ENCODE measurements around the gene GNAQ. TPM values are rescaled to one million over a fixed set of nuclear protein-coding genes. Genes with fewer than 3 reads are reported as not detected.

Gene GNAQ
- total RNA-seq, 2 donors from 2014 or later, result 57.1 to 68.1 TPM

GRCh38 chr9:78005231-78006002 lies 26.2 kb downstream of the GNAQ start:
- H3K27me3 Mint-ChIP-seq, result no peaks in the 10 kb centered on the region
- peaks cover 54% of the 10 kb centered on the region for H3K4me1 Mint-ChIP-seq
- DNase-seq (no peak), ATAC-seq (no peak)
- H3K4me3 Mint-ChIP-seq, result no peak overlapping the region
- H3K27ac Mint-ChIP-seq, result no peak overlapping the region
- peaks cover 4% of the 10 kb centered on the region for H3K36me3 Mint-ChIP-seq (ENCODE audit: low read depth)
- no peaks in the 10 kb centered on the region for H3K9me3 ChIP-seq (ENCODE audit: control insufficient read depth, low read length, poor library complexity, severe bottlenecking)

GRCh38 chr9:78004478-78005229 lies 27.0 kb downstream of the GNAQ start:
- peak; percentile 56 for ATAC-seq
- no peak for DNase-seq
- H3K9me3 ChIP-seq (ENCODE audit: control insufficient read depth, low read length, poor library complexity, severe bottlenecking), result no peaks in the 10 kb centered on the region
- Mint-ChIP-seq H3K4me3 (no peak overlapping the region), H3K36me3 (ENCODE audit: low read depth) (peaks cover 4% of the 10 kb centered on the region), H3K27ac (no peak overlapping the region), H3K4me1 (peaks cover 46% of the 10 kb centered on the region), H3K27me3 (no peaks in the 10 kb centered on the region)

DNA sequence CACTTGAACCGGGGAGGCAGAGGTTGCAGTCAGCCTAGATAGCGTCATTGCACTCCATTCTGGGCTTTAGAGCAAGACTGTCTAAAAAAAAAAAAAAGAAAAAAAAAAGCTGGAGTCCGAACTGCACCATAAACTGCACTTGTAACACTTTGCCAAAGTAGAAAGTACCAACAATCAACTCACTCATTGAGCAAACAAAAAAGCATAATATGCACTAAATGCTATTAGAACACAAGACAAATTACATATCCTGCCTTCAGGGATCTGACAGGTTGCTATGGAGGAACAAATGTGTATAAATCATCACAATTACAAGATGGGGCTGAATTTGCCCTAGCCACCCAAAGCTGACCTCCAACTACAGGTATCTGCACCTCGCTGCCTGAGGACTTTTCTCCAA lies 27.9 kb downstream of the GNAQ start:
- Mint-ChIP-seq H3K27ac (peak overlapping the region; percentile 88), H3K4me3 (no peak overlapping the region), H3K36me3 (ENCODE audit: low read depth) (peaks cover 4% of the 10 kb centered on the region), H3K27me3 (no peaks in the 10 kb centered on the region), H3K4me1 (peaks cover 45% of the 10 kb centered on the region)
- ATAC-seq (no peak), DNase-seq (no peak)
- no peaks in the 10 kb centered on the region for H3K9me3 ChIP-seq (ENCODE audit: control insufficient read depth, low read length, poor library complexity, severe bottlenecking)

GRCh38 chr9:78001946-78002731 lies 29.5 kb downstream of the GNAQ start:
- ATAC-seq, result peak; percentile 68
- DNase-seq, result no peak
- no peak overlapping the region for H3K4me3 Mint-ChIP-seq
- no peaks in the 10 kb centered on the region for H3K27me3 Mint-ChIP-seq
- no peaks in the 10 kb centered on the region for H3K9me3 ChIP-seq (ENCODE audit: control insufficient read depth, low read length, poor library complexity, severe bottlenecking)
- H3K36me3 Mint-ChIP-seq (ENCODE audit: low read depth), result peaks cover 4% of the 10 kb centered on the region
- peaks cover 50% of the 10 kb centered on the region for H3K4me1 Mint-ChIP-seq
- peak overlapping the region; percentile 88 for H3K27ac Mint-ChIP-seq

- peaks cover 4% of the 10 kb centered on the region for H3K36me3 Mint-ChIP-seq (ENCODE audit: low read depth)
- no peak overlapping the region for H3K27ac Mint-ChIP-seq
- H3K4me1 Mint-ChIP-seq, result peaks cover 43% of the 10 kb centered on the region
- no peak for ATAC-seq
- no peaks in the 10 kb centered on the region for H3K9me3 ChIP-seq (ENCODE audit: control insufficient read depth, low read length, poor library complexity, severe bottlenecking)
- H3K27me3 Mint-ChIP-seq, result no peaks in the 10 kb centered on the region
- H3K4me3 Mint-ChIP-seq, result no peak overlapping the region
- DNase-seq, result no peak
These were observed 31.4 kb downstream of the GNAQ start for GRCh38 chr9:78000221-78000620.

DNA sequence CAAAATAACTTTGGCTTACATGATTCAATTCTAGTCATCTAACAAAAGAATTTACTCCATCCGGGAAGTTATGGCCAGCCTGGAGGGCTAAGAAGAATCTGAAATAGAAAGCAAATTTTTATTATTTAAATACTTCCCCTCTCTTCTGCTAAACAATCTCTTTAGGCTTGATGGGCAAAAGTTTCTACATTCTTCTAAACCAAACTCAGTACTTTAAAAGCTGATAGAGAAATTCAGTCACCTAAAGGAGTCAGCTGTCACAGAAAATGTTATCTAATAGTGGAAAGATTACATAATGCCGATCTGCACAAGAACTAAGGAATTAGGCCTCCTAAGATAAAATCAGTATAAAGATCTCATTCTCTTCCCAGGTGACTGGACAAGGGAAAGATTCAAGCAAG lies 32.4 kb downstream of the GNAQ start:
- DNase-seq (no peak), ATAC-seq (no peak)
- H3K4me1 Mint-ChIP-seq, result peaks cover 45% of the 10 kb centered on the region
- peak overlapping the region; percentile 29 for H3K27ac Mint-ChIP-seq
- H3K36me3 Mint-ChIP-seq (ENCODE audit: low read depth), result peaks cover 3% of the 10 kb centered on the region
- H3K4me3 Mint-ChIP-seq, result no peak overlapping the region
- no peaks in the 10 kb centered on the region for H3K9me3 ChIP-seq (ENCODE audit: control insufficient read depth, low read length, poor library complexity, severe bottlenecking)
- H3K27me3 Mint-ChIP-seq, result no peaks in the 10 kb centered on the region

- H3K4me3 Mint-ChIP-seq, result no peak overlapping the region
- H3K27ac Mint-ChIP-seq, result peak overlapping the region; percentile 39
These were observed 33.9 kb downstream of the GNAQ start for GRCh38 chr9:77997611-77998284.

DNA sequence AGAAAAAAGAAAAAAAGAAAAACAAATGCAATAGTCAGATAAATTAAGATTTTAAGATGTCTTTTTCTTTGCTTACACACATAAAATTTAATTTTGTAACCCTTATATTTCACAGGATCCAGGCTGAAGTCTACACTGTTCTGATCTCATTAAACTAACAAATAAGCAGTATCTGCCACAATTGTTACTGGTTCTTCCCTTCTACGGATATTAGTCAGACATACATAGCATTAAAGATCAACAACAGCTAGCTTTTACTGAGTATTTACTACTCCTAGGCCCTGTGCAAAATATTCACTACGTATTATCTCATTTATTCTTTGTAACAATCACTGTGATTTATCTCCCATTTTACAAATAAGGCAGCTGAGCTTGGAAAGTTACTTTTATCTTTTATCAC lies 34.9 kb downstream of the GNAQ start:
- Mint-ChIP-seq H3K27me3 (no peaks in the 10 kb centered on the region), H3K4me3 (no peak overlapping the region), H3K36me3 (ENCODE audit: low read depth) (peaks cover 3% of the 10 kb centered on the region), H3K27ac (no peak overlapping the region), H3K4me1 (peaks cover 31% of the 10 kb centered on the region)
- ATAC-seq (no peak), DNase-seq (no peak)
- H3K9me3 ChIP-seq (ENCODE audit: control insufficient read depth, low read length, poor library complexity, severe bottlenecking), result no peaks in the 10 kb centered on the region

More at GRCh38 chr9:77997611-77998284, 33.9 kb downstream of the GNAQ start:
- H3K9me3 ChIP-seq (ENCODE audit: control insufficient read depth, low read length, poor library complexity, severe bottlenecking), result no peaks in the 10 kb centered on the region
- ATAC-seq, result no peak
- Mint-ChIP-seq H3K27me3 (no peaks in the 10 kb centered on the region), H3K4me1 (peaks cover 40% of the 10 kb centered on the region), H3K36me3 (ENCODE audit: low read depth) (peaks cover 3% of the 10 kb centered on the region)
- DNase-seq, result no peak

DNA sequence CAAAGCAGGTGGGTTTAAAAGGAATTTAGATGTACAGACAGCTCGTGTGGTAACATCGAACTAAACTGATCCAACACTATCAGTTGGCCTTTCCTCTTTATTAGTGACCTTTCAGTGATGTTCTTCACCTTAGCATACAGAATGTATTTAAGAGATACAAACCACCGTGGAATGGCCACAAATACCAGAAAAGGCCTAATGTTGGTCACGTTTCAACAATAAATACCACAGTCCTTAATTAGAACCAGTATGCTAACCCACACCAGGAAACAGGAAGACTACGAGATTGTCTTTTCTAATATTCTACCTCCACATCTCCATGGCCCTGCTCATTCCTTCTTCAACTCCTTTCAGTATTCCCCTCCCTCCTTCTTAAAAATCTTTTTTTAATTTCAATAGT lies 40.4 kb downstream of the GNAQ start:
- no peaks in the 10 kb centered on the region for H3K9me3 ChIP-seq (ENCODE audit: control insufficient read depth, low read length, poor library complexity, severe bottlenecking)
- H3K36me3 Mint-ChIP-seq (ENCODE audit: low read depth), result peaks cover 5% of the 10 kb centered on the region
- H3K4me1 Mint-ChIP-seq, result peaks cover 34% of the 10 kb centered on the region
- H3K27ac Mint-ChIP-seq, result no peak overlapping the region
- H3K27me3 Mint-ChIP-seq, result no peaks in the 10 kb centered on the region
- ATAC-seq, result no peak
- no peak for DNase-seq
- no peak overlapping the region for H3K4me3 Mint-ChIP-seq

GRCh38 chr9:77989909-77990308 lies 41.7 kb downstream of the GNAQ start:
- Mint-ChIP-seq H3K4me3 (no peak overlapping the region), H3K4me1 (peaks cover 36% of the 10 kb centered on the region), H3K27ac (no peak overlapping the region), H3K36me3 (ENCODE audit: low read depth) (peaks cover 5% of the 10 kb centered on the region), H3K27me3 (no peaks in the 10 kb centered on the region)
- no peak for ATAC-seq
- no peaks in the 10 kb centered on the region for H3K9me3 ChIP-seq (ENCODE audit: control insufficient read depth, low read length, poor library complexity, severe bottlenecking)
- DNase-seq, result no peak

DNA sequence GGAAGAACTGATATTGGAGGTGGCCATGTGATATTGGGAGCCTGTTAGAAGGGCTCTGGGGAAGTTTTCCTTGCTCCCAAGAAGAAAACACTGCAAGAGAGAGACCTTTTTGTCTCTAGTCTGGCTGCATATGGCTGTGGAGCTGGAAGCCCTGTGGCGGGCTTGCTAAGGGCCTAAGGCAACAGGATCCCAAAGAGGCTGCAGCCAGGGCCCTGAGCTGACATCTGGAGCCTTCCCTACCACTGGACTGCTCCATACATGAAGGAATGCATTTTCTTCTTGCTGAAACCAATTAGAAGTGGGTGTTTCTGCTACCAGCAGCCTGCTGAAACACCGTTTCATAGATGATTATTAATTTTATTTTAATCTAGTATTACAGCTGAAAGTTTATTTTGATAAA lies 42.2 kb downstream of the GNAQ start:
- H3K36me3 Mint-ChIP-seq (ENCODE audit: low read depth), result peaks cover 3% of the 10 kb centered on the region
- no peak overlapping the region for H3K4me3 Mint-ChIP-seq
- H3K27ac Mint-ChIP-seq, result no peak overlapping the region
- H3K9me3 ChIP-seq (ENCODE audit: control insufficient read depth, low read length, poor library complexity, severe bottlenecking), result no peaks in the 10 kb centered on the region
- peaks cover 34% of the 10 kb centered on the region for H3K4me1 Mint-ChIP-seq
- ATAC-seq, result no peak
- H3K27me3 Mint-ChIP-seq, result no peaks in the 10 kb centered on the region
- DNase-seq, result no peak

- ATAC-seq, result no peak
- Mint-ChIP-seq H3K27me3 (no peaks in the 10 kb centered on the region), H3K27ac (no peak overlapping the region)
These were observed 43.0 kb downstream of the GNAQ start for GRCh38 chr9:77988630-77989029.

More at GRCh38 chr9:77988630-77989029, 43.0 kb downstream of the GNAQ start:
- Mint-ChIP-seq H3K4me3 (no peak overlapping the region), H3K4me1 (peaks cover 33% of the 10 kb centered on the region), H3K36me3 (ENCODE audit: low read depth) (peaks cover 2% of the 10 kb centered on the region)
- no peaks in the 10 kb centered on the region for H3K9me3 ChIP-seq (ENCODE audit: control insufficient read depth, low read length, poor library complexity, severe bottlenecking)
- DNase-seq, result no peak

All from T-helper 17 cell (primary cell).